CD1c-positive myeloid dendritic cell (primary cell): ENCODE results near the gene MYLK2.
"Not testable (repeated sequence)": the region's sequence is repeated elsewhere in the genome, so short reads cannot be mapped to it uniquely, and the experiment has no call there.

Source experiments
- DNase-seq: peaks from one replicate; pipeline ENCODE4 v3.0.0-alpha.2; 2016; ENCODE audit errors: extremely low spot score

The MYLK2 gene

GRCh38 chr20:31819083-31819784, at the start of gene MYLK2:
TSS of gene MYLK2 (plus strand) at chr20:31819356. CDS start at chr20:31819581, 225 bp downstream.
- DNase-seq: no peak

DNA sequence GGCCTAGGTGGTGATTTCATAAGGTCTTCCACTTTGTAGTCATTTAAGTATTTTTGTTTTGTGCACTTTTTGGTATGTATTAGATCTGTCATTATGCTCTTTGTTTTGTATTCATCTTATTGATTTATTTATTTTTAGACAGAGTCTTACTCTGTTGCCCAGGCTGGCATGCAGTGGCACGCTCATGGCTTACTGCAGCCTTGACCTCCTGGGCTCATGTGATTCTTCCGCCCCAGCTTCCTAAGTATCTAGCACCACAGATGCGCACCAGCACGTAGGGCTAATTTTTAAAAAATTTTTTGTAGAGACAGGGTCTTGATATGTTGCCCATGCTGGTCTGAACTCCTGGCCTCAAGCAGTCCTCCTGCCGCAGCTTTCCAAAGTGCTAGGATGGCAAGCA, 49.5 kb upstream of the MYLK2 start:
- DNase-seq: no peak

GRCh38 chr20:31770243-31770642, 48.9 kb upstream of the MYLK2 start:
- no peak for DNase-seq

DNA sequence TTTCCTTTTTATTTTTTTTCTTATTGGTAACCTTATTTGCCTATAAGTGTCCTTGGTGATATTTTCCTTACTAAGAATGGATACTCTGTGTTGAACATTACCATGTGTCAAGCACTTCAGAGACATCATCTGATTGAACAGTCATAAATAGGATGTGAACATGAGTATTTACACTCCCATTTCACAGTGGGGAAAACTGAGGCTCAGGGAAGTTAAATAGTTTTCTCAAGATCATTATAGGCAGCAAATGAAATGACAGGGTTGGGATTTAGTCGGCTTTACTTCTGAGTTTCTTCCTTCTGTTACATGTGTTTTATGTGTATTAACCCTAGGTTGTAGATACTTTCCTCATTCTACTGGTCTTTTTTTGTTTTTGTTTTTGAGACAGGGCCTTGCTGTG, 44.7 kb upstream of the MYLK2 start:
- no peak for DNase-seq

DNA sequence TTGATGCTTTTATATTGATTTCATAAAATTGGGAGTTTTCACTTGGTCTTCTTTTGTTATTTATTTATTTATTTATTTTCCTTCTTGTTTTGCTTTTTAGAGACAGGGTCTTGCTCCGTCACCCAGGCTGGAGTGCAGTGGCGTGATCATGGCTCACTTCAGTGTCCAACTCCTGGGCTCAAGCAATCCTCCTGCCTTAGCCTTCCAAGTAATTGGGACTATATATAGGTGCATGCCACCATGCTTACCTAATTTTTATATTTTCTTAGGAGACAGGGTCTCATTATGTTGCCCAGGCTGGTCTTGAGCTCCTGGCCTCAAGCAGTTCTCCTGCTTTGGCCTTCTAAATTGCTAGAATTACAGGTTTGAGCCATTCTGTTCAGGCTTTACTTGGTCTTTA, 38.3 kb upstream of the MYLK2 start:
- DNase-seq: no peak

DNA sequence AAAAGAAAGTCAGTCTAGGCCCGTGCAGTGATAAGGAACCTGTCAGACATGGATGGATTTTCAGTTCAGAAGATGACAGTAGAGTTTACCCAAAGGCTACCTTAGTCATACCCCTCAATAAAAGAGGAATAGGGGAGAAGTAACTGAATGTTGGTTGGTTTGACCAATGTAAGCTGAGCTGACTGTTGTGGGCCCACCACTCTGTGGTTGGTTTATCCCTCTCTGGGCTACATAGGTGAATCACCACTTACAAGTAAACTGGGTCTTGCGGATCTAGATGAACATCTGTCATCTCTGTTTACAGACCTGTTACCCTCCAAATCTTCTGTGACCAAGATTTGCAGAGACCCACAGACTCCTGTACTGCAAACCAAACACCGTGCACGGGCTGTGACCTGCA, 37.2 kb upstream of the MYLK2 start:
- DNase-seq: no peak

- DNase-seq: no peak
These were observed 34.7 kb upstream of the MYLK2 start for GRCh38 chr20:31784354-31785044.

- no peak for DNase-seq
These were observed 34.1 kb upstream of the MYLK2 start for GRCh38 chr20:31785089-31785488.

DNA sequence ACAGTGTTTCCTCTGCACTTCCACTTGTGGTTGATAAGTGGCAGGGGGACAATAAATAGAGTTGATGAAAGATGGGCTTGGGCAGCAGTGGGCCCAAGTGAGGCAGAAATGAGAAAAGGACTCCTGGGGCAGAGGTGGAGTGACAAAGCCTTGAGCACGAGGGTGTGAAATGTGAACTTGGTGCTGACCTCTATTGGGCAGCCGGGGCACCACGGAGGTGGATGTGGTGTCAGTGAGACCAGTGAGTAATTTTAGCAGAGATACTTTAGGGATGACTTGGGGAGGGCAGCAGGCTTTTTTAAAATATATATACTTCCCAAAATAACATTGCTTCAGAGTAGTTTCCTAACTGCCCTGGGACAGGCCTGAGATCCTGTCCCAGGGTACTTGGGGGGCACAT, 30.6 kb upstream of the MYLK2 start:
- DNase-seq: no peak

DNA sequence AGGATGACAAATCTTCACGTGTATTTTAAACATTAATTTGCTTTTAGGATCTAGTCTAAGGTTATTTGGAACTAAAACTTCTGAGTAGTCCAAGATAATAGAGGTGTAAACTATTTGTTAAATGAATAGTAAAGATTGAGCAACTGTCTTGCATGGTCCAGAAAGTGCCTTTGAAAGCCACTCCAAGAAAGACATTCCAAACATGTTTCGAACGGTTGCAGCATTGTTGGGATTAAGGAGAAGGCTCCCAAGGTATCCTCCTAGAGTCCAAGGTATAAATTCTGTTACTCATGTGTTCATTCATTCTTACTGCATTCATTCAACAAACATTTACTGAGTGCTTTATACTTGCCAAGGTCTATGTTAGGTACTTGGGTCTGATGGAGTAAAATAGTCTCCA, 28.8 kb upstream of the MYLK2 start:
- no peak for DNase-seq

- no peak for DNase-seq
These were observed 21.8 kb upstream of the MYLK2 start for GRCh38 chr20:31797364-31797763.

DNA sequence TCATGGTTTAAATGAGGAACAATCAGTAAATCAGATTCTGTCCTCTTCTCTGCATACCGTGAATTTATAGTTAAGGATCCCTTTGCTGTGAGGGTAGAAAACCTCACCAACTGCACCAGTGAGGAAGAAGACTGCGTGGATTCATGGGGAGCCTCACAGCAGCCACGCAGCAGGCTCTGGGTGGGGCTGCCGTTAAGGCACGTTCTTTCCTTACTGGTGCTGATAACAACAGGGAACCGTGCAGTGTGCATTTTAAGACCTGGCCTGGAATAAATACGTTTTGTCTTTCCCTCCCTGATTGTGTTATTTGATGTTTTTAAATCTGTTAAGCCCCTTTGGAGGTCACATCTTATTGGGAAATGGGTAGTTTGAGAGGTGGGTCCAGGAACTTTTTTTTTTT, 17.6 kb upstream of the MYLK2 start:
- no peak for DNase-seq

- no peak for DNase-seq
These were observed 15.4 kb upstream of the MYLK2 start for GRCh38 chr20:31803552-31804291.

- DNase-seq: no peak
These were observed 12.4 kb upstream of the MYLK2 start for GRCh38 chr20:31806564-31807355.

GRCh38 chr20:31808481-31808880, 10.7 kb upstream of the MYLK2 start:
- DNase-seq: no peak

DNA sequence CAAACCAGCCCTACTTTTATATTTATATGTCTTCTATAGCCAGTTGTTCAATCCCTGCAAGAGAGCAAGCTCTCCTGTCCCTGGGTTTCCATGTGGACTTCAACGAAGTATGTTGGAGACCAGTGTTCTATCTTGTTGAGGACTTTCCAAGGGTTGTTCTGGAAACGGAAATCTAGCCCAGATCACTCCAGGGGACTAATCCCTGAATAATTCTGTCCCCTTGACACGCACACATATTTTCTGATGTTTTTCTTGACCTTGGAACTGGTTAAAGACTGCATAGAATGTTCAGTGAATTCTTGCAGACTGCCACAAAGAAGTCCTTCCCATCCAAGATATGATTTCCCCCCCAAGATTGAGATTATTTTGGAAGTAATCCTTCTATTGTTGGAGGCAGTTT, 9.5 kb upstream of the MYLK2 start:
- no peak for DNase-seq

- DNase-seq: no peak
These were observed 8.0 kb upstream of the MYLK2 start for GRCh38 chr20:31811198-31811597.

- no peak for DNase-seq
These were observed 7.1 kb upstream of the MYLK2 start for GRCh38 chr20:31811796-31812728.

- DNase-seq: no peak
These were observed 5.5 kb upstream of the MYLK2 start for GRCh38 chr20:31813611-31814010.

- not testable (repeated sequence) for DNase-seq
These were observed 5.0 kb upstream of the MYLK2 start for GRCh38 chr20:31814142-31814541.
